ENCODE measurements around the gene PCP4L1.
A peak's percentile ranks its signal among the peaks of the same experiment; 100 is the strongest.

PCP4L1 gene

DNA sequence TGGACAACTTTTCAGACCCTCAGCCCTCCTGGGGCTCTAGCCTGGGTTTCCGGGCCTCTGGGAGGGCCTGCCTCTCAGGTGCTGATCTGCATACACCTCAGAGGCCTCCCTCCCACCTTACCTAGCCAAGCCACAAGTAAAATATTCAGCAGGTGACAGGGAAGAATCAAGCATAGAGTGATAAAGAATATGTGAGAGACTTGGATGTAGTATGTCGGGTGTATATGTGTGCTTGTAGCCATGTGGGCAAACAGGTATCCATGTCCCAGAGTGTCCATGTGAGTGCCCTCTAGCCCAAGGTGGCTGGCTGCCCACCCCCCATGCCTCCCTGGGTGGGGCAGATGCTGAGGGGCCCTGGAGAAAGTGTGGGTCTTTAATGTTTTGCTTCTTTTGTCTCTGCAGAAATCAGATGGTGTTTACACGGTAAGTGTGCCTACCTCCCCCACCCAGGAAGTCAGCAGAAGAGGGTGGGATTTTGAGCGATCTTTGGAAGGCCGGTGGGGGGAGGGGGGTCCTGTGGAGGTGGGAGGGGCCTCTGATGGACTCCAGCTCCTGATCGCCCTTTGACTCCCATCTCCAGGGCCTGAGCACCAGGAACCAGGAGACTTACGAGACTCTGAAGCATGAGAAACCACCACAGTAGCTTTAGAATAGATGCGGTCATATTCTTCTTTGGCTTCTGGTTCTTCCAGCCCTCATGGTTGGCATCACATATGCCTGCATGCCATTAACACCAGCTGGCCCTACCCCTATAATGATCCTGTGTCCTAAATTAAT is 40.1 kb upstream of the PCP4L1 start:
- H3K27ac ChIP-seq = no peak overlapping the region
- TF ChIP-seq ZFX (IDR thresholded peaks at IDR 0.05; ENCODE audit: borderline replicate concordance) = no peak
- TF ChIP-seq, protein P1, sequence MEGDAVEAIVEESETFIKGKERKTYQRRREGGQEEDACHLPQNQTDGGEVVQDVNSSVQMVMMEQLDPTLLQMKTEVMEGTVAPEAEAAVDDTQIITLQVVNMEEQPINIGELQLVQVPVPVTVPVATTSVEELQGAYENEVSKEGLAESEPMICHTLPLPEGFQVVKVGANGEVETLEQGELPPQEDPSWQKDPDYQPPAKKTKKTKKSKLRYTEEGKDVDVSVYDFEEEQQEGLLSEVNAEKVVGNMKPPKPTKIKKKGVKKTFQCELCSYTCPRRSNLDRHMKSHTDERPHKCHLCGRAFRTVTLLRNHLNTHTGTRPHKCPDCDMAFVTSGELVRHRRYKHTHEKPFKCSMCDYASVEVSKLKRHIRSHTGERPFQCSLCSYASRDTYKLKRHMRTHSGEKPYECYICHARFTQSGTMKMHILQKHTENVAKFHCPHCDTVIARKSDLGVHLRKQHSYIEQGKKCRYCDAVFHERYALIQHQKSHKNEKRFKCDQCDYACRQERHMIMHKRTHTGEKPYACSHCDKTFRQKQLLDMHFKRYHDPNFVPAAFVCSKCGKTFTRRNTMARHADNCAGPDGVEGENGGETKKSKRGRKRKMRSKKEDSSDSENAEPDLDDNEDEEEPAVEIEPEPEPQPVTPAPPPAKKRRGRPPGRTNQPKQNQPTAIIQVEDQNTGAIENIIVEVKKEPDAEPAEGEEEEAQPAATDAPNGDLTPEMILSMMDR (IDR thresholded peaks at IDR 0.05) = no peak

DNA sequence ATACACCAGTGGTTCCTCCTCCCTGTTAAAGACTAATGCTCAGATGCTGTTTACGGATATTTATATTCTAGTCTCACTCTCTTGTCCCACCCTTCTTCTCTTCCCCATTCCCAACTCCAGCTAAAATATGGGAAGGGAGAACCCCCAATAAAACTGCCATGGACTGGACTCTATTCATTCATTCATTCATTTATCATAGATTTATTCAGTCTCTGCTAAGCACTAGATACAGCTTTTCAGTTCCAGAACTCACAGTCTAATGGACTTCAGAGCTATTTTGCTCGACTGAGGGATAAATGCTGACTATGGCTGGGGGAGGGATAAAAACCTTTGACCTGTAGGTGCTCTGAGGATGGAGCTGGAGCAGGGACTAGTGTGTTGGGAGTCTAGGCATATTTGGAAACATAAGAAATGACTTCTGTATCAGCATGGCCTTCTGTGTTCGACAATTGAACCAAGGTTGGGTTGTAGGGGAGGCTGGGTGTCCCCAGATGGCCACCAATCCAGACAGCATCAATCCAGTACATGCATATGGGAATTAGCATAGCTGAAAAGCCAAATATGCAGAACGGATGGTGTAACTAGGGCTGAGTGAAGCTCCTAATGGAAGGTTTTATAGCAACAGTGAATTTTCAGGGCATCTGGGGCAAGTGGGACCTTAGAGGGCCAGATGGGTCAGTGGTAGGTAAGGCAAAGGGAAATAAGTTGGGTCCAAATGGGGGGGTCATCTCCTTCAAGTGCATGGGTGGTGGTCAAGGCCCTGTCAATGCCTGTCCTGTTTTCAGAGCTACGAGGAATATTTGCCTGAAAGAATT is 39.3 kb upstream of the PCP4L1 start:
- TF ChIP-seq ZFX (IDR thresholded peaks at IDR 0.05; ENCODE audit: borderline replicate concordance) = no peak
- TF ChIP-seq, protein P1 (IDR thresholded peaks at IDR 0.05) = no peak

DNA sequence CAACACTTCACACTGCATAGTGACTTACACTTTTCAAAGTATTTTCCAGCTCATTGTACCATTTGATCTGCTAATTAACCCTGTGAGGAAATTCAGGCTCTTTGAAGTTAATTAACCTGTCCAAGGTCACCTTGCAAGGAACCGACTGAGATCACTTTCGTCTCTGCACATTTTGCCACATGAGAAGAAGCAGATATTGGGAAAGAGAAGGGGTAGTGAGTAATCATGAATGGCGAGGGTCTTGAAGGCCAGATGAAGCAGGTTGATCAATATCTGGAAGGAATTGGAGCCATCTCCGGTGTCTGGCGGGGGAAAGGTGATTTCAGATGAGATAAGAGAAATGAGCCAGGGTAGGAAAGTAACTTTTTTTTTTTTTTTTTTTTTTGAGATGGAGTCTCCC is 38.5 kb upstream of the PCP4L1 start:
- H3K27ac ChIP-seq = no peak overlapping the region
- TF ChIP-seq ZFX (IDR thresholded peaks at IDR 0.05; ENCODE audit: borderline replicate concordance) = no peak
- TF ChIP-seq, protein P1 (IDR thresholded peaks at IDR 0.05) = no peak

More for the DNA sequence above, 39.3 kb upstream of the PCP4L1 start:
- no peak overlapping the region for H3K27ac ChIP-seq

DNA sequence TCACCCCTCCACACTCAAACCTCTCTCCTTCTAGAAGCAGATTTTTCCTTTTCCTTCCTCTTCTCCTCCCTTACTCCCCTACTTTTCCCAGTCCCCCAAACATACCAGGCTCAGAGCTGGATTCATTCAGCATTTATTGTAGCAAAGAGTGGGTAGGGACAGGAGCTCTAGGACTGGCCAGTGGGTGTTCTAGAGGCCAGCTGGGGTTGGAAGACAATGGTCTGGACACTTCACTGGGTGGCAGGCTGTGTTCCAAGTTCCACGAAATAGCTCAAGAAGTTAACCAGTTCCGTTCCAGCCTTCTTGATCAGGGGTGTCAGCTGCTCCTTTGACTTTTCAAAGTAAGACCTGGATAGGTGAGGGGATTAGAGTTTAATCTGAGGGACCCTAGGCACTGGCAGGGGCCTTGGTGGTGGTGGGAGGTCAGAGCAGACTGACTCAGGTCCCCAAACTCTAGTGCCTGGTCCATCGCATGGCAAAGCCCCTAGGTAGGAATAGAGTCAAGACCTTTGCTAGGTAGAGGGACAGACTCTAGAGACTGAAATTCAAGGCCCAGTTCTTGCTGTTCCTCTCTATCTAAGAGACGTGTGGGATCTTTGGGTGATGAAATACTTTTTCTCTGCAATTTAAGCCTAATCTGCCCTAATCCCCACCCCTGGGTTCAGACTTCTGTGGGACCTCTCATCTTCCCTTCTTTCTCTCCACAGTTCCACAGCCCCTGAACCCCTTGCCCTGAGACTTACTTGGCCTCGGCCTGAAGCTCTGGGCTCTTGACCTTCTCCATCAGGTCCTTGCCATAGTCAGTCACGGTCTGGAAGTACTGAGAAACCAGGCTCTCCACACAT is 36.1 kb upstream of the PCP4L1 start:
- TF ChIP-seq ZFX (IDR thresholded peaks at IDR 0.05; ENCODE audit: borderline replicate concordance) = no peak
- TF ChIP-seq, protein P1 (IDR thresholded peaks at IDR 0.05) = no peak
- no peak overlapping the region for H3K27ac ChIP-seq

DNA sequence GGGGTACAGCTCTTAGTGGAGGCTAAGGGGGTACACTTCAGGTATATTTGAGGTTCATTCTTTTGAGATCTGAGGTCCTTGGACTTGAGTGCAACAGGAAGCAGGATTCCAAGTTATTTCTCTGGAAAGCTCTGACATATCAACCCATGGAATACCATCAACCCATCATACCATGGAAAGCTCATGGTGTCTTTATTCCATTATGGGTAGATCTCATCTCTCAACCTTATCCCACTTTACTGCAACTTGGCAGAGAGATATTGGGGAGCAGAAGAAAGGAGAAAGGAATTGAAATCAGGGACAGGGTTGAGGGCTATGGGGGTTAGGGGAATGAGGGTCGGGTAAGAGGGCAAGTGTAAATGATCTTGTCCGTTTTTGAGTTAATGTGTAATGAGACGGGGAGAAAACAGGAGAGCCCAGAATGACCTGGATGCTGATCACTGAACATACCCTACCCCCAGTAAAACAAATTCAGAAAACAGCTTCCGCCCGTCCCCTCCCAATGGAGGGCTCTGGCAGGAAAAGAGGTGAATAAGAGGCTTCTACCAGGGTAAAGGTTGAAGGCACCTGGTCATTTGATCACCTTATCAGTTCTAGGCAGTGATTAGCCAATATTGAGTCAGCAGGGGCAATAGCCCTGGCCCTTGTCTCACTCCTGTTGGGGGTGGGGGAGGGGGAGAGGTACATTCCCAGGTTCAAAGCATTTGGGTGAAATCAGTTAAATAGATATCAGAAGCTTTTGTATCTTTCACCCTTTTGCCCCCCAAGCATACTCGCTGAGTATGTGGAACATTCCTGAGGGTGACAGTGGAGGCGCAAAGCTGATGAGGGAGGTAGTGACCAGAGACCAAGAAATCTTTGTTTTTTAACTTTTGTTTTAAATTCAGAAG is 34.5 kb upstream of the PCP4L1 start:
- no peak overlapping the region for H3K27ac ChIP-seq
- no peak for TF ChIP-seq ZFX (IDR thresholded peaks at IDR 0.05; ENCODE audit: borderline replicate concordance)
- TF ChIP-seq, protein P1 (IDR thresholded peaks at IDR 0.05) = no peak

DNA sequence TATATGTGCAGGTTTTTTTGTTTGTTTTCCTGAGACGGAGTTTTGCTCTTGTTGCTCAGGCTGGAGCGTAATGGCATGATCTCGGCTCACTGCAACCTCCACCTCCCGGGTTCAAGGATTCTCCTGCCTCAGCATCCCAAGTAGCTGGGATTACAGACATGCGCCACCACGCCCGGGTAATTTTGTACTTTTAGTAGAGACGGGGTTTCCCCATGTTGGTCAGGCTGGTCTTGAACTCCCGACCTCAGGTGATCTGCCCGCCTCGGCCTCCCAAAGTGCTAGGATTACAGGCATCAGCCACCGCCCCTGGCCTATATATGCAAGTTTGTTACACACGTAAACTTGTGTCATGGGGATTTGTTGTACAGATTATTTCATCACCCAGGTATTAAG is 33.9 kb upstream of the PCP4L1 start:
- H3K27ac ChIP-seq = peak overlapping the region; percentile 84; the same call in 1 of the 2 replicates

DNA sequence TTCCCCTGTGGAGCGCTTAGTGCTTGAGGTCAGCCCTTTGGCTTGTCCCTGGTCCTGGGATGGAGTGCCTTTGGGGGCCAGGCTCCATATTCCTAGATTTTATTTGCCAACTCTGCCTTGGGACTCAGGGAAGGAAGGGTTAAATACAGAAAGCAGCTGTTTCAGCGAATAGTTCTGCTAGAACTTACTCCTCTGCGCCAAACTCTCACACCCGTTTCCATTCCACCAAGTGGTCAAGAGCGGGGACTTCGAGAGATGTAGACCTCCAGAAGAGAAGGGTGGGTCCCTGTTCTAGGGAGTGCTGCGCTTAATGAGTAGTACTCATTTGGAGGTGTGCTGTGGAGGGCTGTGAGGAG is 33.4 kb upstream of the PCP4L1 start:
- peak overlapping the region; percentile 84 for H3K27ac ChIP-seq
- TF ChIP-seq ZFX (IDR thresholded peaks at IDR 0.05; ENCODE audit: borderline replicate concordance) = no peak
- TF ChIP-seq, protein P1 (IDR thresholded peaks at IDR 0.05) = no peak
